Duodenal mucosa (tissue), 2 donors: Measurements from ENCODE around the gene IL19.

Experiments used
- H3K27ac ChIP-seq: one replicate; pipeline ENCODE4 v1.7.0; 2013; ENCODE audit warnings: low read depth, low read length
- H3K27me3 ChIP-seq, 2 donors: one replicate each; pipeline ENCODE4 v1.7.0; 2013; ENCODE audit warnings: low read length in 2 of 2, control low read depth in 1 of 2; ENCODE audit not compliant: insufficient read depth in 2 of 2, control insufficient read depth in 1 of 2
- H3K36me3 ChIP-seq, 2 donors: one replicate each; pipeline ENCODE4 v1.7.0; 2013; ENCODE audit warnings: low read length in 2 of 2, control low read depth in 1 of 2; ENCODE audit not compliant: insufficient read depth in 2 of 2, control insufficient read depth in 1 of 2
- H3K4me1 ChIP-seq, 2 donors: one replicate each; pipeline ENCODE4 v1.7.0; 2013; ENCODE audit warnings: low read length in 2 of 2, control low read depth in 1 of 2; ENCODE audit not compliant: insufficient read depth in 2 of 2, control insufficient read depth in 1 of 2
- H3K4me3 ChIP-seq, 2 donors: one replicate each; pipeline ENCODE4 v1.7.0; 2013; ENCODE audit warnings: low read length in 2 of 2, low read depth in 1 of 2
- H3K9ac ChIP-seq, 2 donors: one replicate each; pipeline ENCODE4 v1.7.0; 2013; ENCODE audit warnings: low read length in 2 of 2, low read depth in 1 of 2
- H3K9me3 ChIP-seq, 2 donors: one replicate each; pipeline ENCODE4 v1.7.0; 2013; ENCODE audit warnings: low read length in 2 of 2, control low read depth in 1 of 2; ENCODE audit not compliant: control insufficient read depth in 1 of 2

Gene IL19

GRCh38 chr1:206770531-206771337 lies at the start of gene IL19:
IL19 (plus strand) TSS chr1:206770773; CDS start chr1:206836663, 65,890 bp downstream.
- peaks cover 0 to 25% of the 10 kb centered on the region in 2 donors for H3K4me1 ChIP-seq
- H3K9ac ChIP-seq = no peak within 1 kb of the TSS
- peak within 1 kb of the TSS; percentile 12 to 18 for H3K4me3 ChIP-seq
- no peaks in the 10 kb centered on the region for H3K36me3 ChIP-seq
- H3K27me3 ChIP-seq = peaks cover 4 to 12% of the 10 kb centered on the region in 2 donors
- H3K9me3 ChIP-seq = no peaks in the 10 kb centered on the region
- H3K27ac ChIP-seq = no peak within 1 kb of the TSS

GRCh38 chr1:206721454-206721853 lies 49.1 kb upstream of the IL19 start:
- no peak overlapping the region for H3K27ac ChIP-seq
- no peak overlapping the region for H3K9ac ChIP-seq
- H3K9me3 ChIP-seq = no peaks in the 10 kb centered on the region
- H3K27me3 ChIP-seq = no peaks in the 10 kb centered on the region
- no peaks in the 10 kb centered on the region for H3K36me3 ChIP-seq
- peaks cover 56 to 72% of the 10 kb centered on the region in 2 donors for H3K4me1 ChIP-seq
- H3K4me3 ChIP-seq = no peak overlapping the region

GRCh38 chr1:206722751-206723461 lies 47.7 kb upstream of the IL19 start:
- Histone ChIP-seq H3K27ac (no peak overlapping the region), H3K27me3 (no peaks in the 10 kb centered on the region), H3K4me3 (no peak overlapping the region), H3K9ac (no peak overlapping the region), H3K4me1 (peaks cover 48 to 65% of the 10 kb centered on the region in 2 donors), H3K36me3 (no peaks in the 10 kb centered on the region), H3K9me3 (no peaks in the 10 kb centered on the region)

- no peaks in the 10 kb centered on the region for H3K36me3 ChIP-seq
- no peak overlapping the region for H3K9ac ChIP-seq
- H3K4me1 ChIP-seq = peaks cover 48 to 64% of the 10 kb centered on the region in 2 donors
- no peaks in the 10 kb centered on the region for H3K27me3 ChIP-seq
- no peaks in the 10 kb centered on the region for H3K9me3 ChIP-seq
- no peak overlapping the region for H3K4me3 ChIP-seq
- no peak overlapping the region for H3K27ac ChIP-seq
Observed at GRCh38 chr1:206723462-206723804, 47.1 kb upstream of the IL19 start.

GRCh38 chr1:206723805-206724472 lies 46.6 kb upstream of the IL19 start:
- no peaks in the 10 kb centered on the region for H3K27me3 ChIP-seq
- H3K4me1 ChIP-seq = peaks cover 48 to 59% of the 10 kb centered on the region in 2 donors
- peaks cover 2 to 4% of the 10 kb centered on the region in 2 donors for H3K36me3 ChIP-seq
- H3K4me3 ChIP-seq = no peak overlapping the region
- no peak overlapping the region for H3K27ac ChIP-seq
- H3K9ac ChIP-seq = no peak overlapping the region
- no peaks in the 10 kb centered on the region for H3K9me3 ChIP-seq

- Histone ChIP-seq H3K27ac (no peak overlapping the region), H3K9me3 (no peaks in the 10 kb centered on the region), H3K4me1 (peaks cover 48 to 49% of the 10 kb centered on the region in 2 donors), H3K9ac (no peak overlapping the region), H3K27me3 (no peaks in the 10 kb centered on the region), H3K36me3 (peaks cover 16 to 18% of the 10 kb centered on the region in 2 donors), H3K4me3 (no peak overlapping the region)
Observed at GRCh38 chr1:206725109-206725963, 45.2 kb upstream of the IL19 start.

GRCh38 chr1:206727981-206728696 lies 42.4 kb upstream of the IL19 start:
- peaks cover 42 to 46% of the 10 kb centered on the region in 2 donors for H3K36me3 ChIP-seq
- no peak overlapping the region for H3K4me3 ChIP-seq
- no peak overlapping the region for H3K9ac ChIP-seq
- H3K4me1 ChIP-seq = peaks cover 30 to 35% of the 10 kb centered on the region in 2 donors
- H3K27me3 ChIP-seq = no peaks in the 10 kb centered on the region
- H3K27ac ChIP-seq = no peak overlapping the region
- no peaks in the 10 kb centered on the region for H3K9me3 ChIP-seq

- Histone ChIP-seq H3K27ac (no peak overlapping the region), H3K27me3 (no peaks in the 10 kb centered on the region), H3K36me3 (peaks cover 42 to 49% of the 10 kb centered on the region in 2 donors), H3K9ac (no peak overlapping the region), H3K4me3 (no peak overlapping the region), H3K9me3 (no peaks in the 10 kb centered on the region), H3K4me1 (peaks cover 25 to 30% of the 10 kb centered on the region in 2 donors)
Observed at GRCh38 chr1:206728697-206728987, 41.9 kb upstream of the IL19 start.

- Histone ChIP-seq H3K36me3 (peaks cover 42 to 53% of the 10 kb centered on the region in 2 donors), H3K4me1 (peaks cover 21 to 26% of the 10 kb centered on the region in 2 donors)
Observed at GRCh38 chr1:206729050-206729449, 41.5 kb upstream of the IL19 start.

More at GRCh38 chr1:206729050-206729449, 41.5 kb upstream of the IL19 start:
- no peaks in the 10 kb centered on the region for H3K27me3 ChIP-seq
- no peak overlapping the region for H3K4me3 ChIP-seq
- H3K9me3 ChIP-seq = no peaks in the 10 kb centered on the region
- no peak overlapping the region for H3K9ac ChIP-seq
- H3K27ac ChIP-seq = no peak overlapping the region
